ENCODE results near the gene FBXO45.
A peak's percentile ranks its signal among the peaks of the same experiment; 100 is the strongest.
"Not testable (repeated sequence)": the region's sequence is repeated elsewhere in the genome, so short reads cannot be mapped to it uniquely, and the experiment has no call there.

FBXO45 gene

GRCh38 chr3:196558476-196558875 lies 10.0 kb upstream of the FBXO45 start:
- DNase-seq: no peak

GRCh38 chr3:196559826-196560225 lies 8.6 kb upstream of the FBXO45 start:
- DNase-seq: no peak

DNA sequence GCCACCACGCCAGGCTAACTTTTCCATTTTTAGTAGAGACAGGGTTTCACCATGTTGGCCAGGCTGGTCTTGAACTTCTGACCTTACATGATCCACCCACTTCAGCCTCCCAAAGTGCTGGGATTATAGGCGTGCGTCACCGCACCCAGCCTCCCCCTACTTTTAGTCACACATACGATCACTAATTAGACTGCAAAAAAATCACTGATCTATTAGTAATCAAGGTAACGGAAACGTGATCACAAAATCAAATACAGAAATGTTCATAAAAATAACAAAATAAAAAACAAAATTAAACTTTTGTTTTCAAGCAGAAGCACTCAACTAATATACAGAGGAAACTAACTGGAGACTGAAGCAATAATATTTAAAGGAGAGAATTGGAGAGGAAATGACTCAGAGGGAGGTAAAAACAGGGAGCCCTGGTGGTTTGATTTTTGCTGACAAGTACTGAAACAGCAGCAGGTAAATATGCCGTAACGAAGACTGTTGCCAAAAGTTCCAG lies 4.7 kb upstream of the FBXO45 start:
- no peak for DNase-seq

GRCh38 chr3:196569003-196569516 lies 600 bp downstream of the FBXO45 start:
- DNase-seq: peak; percentile 26

- not testable (repeated sequence) for DNase-seq
These were observed 1.9 kb downstream of the FBXO45 start for GRCh38 chr3:196570332-196570731.

GRCh38 chr3:196572389-196572788 lies 3.9 kb downstream of the FBXO45 start:
- no peak for DNase-seq

GRCh38 chr3:196585044-196585757 lies 16.7 kb downstream of the FBXO45 start:
- DNase-seq: no peak

GRCh38 chr3:196590279-196590678 lies 21.8 kb downstream of the FBXO45 start:
- no peak for DNase-seq

DNA sequence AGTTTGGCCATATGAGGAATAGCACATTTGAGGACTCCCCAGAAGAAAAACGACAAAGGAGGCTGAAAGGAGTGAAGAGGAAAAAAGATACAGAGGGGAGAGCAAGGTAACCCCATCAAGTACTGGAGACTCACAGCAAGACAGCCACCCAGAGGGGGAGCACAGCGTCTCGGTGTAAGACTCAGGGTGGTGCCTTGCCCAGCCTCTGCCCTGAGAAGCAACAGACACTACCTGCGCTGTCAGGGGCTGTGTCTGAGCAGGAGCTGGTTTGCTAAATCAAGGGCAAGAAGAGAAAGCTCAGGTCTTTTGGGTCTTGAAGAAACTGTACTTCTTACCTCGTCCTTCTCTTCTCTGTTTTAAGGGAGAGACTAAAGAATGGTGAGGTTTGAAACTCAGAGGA lies 27.9 kb downstream of the FBXO45 start:
- DNase-seq: no peak

GRCh38 chr3:196597971-196598733 lies 29.7 kb downstream of the FBXO45 start:
- not testable (repeated sequence) for DNase-seq

DNA sequence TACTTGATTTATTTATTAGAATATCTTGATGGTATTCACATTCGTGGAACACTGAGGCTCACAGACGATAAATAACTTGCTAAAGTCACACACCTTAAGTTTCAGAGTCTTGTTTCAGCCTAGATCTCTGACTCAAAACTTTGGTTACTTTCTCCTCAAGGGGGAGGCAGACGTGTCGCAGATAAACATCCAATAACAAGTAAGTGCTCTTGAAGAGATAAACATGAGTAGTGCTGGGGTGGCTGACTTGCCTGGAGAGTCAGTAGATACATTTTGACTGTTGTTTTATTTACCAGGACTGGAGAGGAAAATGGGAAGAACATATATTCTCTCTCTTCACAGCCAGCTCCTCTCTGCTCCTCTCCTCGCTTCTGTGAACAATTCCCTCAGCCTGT lies 31.3 kb downstream of the FBXO45 start:
- no peak for DNase-seq

DNA sequence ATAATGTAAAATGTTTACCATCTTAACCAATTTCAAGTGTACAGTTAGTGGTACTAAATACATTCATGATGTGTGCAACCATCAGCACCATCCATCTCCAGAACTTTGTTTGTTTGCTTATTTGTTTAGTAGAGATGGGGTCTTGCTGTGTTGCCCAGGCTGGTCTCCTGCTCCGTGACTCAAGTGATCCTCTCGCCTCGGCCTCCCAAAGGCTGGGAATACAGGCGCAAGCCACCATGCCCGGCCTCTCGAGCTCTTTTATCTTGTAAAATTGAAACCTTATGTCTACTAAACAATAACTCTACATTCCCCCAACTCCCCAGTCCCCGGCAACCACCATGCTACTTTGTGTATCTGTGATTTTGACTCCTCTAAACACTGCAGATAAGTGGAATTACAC lies 31.9 kb downstream of the FBXO45 start:
- DNase-seq: no peak

DNA sequence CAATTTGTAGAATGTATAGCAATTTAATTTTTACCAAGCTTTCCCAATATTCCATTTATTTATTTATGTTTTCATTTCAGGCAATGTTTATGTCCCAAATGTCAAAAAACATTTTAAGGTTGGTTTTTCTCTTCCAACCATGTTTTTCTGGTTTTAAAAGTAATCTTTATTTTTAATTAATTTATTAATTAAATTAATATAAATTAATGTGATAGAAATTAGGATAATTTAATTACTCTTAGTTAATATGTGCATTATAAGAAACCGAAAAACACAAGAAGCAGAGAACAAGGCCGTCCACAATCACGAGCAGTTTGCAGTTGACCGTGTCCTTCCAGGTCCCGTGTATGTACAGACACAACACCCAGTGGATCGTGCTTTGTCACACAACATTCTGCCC lies 34.2 kb downstream of the FBXO45 start:
- DNase-seq: no peak

GRCh38 chr3:196603683-196604082 lies 35.2 kb downstream of the FBXO45 start:
- no peak for DNase-seq

- peak; percentile 23 for DNase-seq
These were observed 36.1 kb downstream of the FBXO45 start for GRCh38 chr3:196604548-196604947.

- no peak for DNase-seq
These were observed 40.2 kb downstream of the FBXO45 start for GRCh38 chr3:196608693-196609092.

DNA sequence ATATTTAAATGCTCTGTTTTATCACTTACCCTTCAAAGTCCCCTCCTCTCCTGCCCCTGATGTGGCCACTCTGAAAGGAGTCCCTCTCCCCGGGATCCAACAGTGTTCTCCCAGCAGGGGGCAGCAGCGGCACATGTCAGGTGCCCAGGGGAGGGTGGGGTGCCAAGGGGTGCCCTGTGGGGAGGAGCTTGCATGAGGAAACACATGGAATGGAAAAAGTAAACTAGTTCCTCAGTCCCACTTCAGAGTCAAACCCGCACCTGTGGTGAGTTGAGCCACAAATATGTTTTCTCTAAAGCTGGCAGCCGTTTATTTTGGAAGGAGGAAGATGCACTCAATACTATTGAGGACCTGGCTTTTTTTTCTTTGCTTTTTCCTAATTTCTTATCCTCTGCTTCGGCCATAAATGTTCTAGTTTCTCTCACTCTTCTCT lies 40.9 kb downstream of the FBXO45 start:
- DNase-seq: peak; percentile 82

GRCh38 chr3:196609805-196610515 lies 41.5 kb downstream of the FBXO45 start:
- no peak for DNase-seq

- no peak for DNase-seq
These were observed 43.5 kb downstream of the FBXO45 start for GRCh38 chr3:196611761-196612483.

DNA sequence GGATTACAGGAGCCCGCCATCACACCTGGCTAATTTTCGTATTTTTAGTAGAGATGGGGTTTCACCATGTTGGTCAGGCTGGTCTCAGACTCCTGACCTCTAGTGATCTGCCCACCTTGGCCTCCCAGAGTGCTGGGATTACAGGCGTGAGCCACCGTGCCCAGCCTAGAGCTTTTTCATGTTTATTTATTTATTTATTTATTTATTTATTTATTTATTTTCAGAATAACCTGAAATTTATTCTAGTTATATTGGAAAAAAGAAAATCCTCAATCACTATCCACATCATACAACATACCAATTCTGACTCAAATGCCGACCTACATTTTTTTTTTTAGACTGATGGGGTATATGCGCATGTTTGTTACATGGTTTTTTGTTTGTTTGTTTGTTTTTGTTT lies 46.8 kb downstream of the FBXO45 start:
- not testable (repeated sequence) for DNase-seq

DNA sequence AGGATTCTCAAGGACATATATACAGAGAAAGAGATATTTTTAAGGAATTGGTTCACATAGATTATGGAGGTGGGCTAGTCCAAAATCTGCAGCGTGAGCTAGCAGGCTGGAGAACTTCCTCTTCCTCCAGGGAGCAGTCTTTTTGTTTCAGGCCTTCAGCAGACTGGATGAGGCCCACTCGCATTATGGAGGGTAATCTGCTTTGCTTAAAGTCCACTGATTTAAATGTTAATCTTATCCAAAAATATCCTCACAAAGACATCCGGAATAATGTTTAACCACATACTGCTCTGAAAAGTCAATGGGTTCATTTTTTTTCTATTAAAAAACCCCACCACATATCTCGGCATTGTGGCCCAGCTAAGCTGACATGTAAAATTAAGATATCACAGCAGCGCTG lies 48.8 kb downstream of the FBXO45 start:
- DNase-seq: no peak

- DNase-seq: no peak
These were observed 50.8 kb downstream of the FBXO45 start for GRCh38 chr3:196619223-196619622.

DNA sequence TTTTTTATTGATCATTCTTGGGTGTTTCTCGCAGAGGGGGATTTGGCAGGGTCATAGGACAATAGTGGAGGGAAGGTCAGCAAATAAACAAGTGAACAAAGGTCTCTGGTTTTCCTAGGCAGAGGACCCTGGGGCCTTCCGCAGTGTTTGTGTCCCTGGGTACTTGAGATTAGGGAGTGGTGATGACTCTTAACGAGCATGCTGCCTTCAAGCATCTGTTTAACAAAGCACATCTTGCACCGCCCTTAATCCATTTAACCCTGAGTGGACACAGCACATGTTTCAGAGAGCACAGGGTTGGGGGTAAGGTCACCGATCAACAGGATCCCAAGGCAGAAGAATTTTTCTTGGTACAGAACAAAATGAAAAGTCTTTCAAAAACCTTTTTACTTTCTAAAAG lies 51.2 kb downstream of the FBXO45 start:
- DNase-seq: not testable (repeated sequence)
